Astrocyte of the spinal cord (primary cell): ENCODE data around the gene DRC7.

Experiments
- DNase-seq: peaks from one replicate; pipeline ENCODE4 v3.0.0; 2011; ENCODE audit warnings: low read depth, low spot score
- H3K4me3 ChIP-seq: 2 replicates; pipeline ENCODE4 v1.5.1; 2011; ENCODE audit warnings: low read depth, mild to moderate bottlenecking, low read length, moderate library complexity
- CTCF ChIP-seq: IDR thresholded peaks from 2 replicates; pipeline ENCODE4 v1.5.1; 2012; ENCODE audit warnings: low read depth, mild to moderate bottlenecking, low read length, inconsistent platforms
- in situ Hi-C: cut with HindIII; loops from 2 replicates; pipeline ENCODE4 v1.10.0; 2017; ENCODE audit warnings: low sequenced_read_pairs

Gene DRC7

GRCh38 chr16:57701759-57702371, 7.3 kb downstream of the DRC7 start:
- no peak for TF ChIP-seq CTCF
- no peak overlapping the region for H3K4me3 ChIP-seq
- DNase-seq = no peak
- in situ Hi-C loops = no loop called here

- in situ Hi-C loops = no loop called here
Measured at GRCh38 chr16:57703416-57704010, 8.9 kb downstream of the DRC7 start.

GRCh38 chr16:57704011-57704904, 9.7 kb downstream of the DRC7 start:
- no peak for DNase-seq
- no peak for TF ChIP-seq CTCF
- H3K4me3 ChIP-seq = no peak overlapping the region
- in situ Hi-C loops = no loop called here

More at GRCh38 chr16:57703416-57704010, 8.9 kb downstream of the DRC7 start:
- TF ChIP-seq CTCF = no peak
- DNase-seq = no peak
- H3K4me3 ChIP-seq = no peak overlapping the region

GRCh38 chr16:57704905-57705852, 10.6 kb downstream of the DRC7 start:
- TF ChIP-seq CTCF = no peak
- DNase-seq = no peak
- in situ Hi-C loops = no loop called here
- H3K4me3 ChIP-seq = no peak overlapping the region

GRCh38 chr16:57706717-57707116, 12.1 kb downstream of the DRC7 start:
- DNase-seq = no peak
- no peak overlapping the region for H3K4me3 ChIP-seq
- TF ChIP-seq CTCF = no peak
- in situ Hi-C loops = no loop called here

- no peak overlapping the region for H3K4me3 ChIP-seq
- in situ Hi-C loops = no loop called here
- no peak for TF ChIP-seq CTCF
- no peak for DNase-seq
Measured at GRCh38 chr16:57707331-57707730, 12.7 kb downstream of the DRC7 start.
